Hepatocyte (in vitro differentiated cells): ENCODE measurements around the gene NCOR1. TPM values are rescaled to one million over a fixed set of nuclear protein-coding genes. Genes with fewer than 3 reads are reported as not detected.

Source experiments
- DNase-seq: peaks from one replicate; pipeline ENCODE4 v3.0.0-alpha.2; 2016; ENCODE audit warnings: low spot score
- H2AFZ ChIP-seq: fragments of 200-600 bp; sonication (generic); 2 replicates; pipeline ENCODE4 v1.6.0; 2016; ENCODE audit warnings: antibody characterized with exemption, mild to moderate bottlenecking
- H3K27ac ChIP-seq: fragments of 200-600 bp; sonication (generic); 2 replicates; pipeline ENCODE4 v1.5.1; 2016; ENCODE audit warnings: mild to moderate bottlenecking
- H3K27me3 ChIP-seq: fragments of 200-600 bp; sonication (generic); 2 replicates; pipeline ENCODE4 v1.6.1; 2016
- H3K36me3 ChIP-seq: fragments of 200-600 bp; sonication (generic); replicated peaks from 2 replicates; pipeline ENCODE4 v1.5.1; 2016; ENCODE audit warnings: low read depth; ENCODE audit not compliant: insufficient read depth
- H3K4me1 ChIP-seq: fragments of 200-600 bp; sonication (generic); 2 replicates; pipeline ENCODE4 v1.5.1; 2016; ENCODE audit warnings: mild to moderate bottlenecking, moderate library complexity; ENCODE audit not compliant: insufficient read depth
- H3K4me2 ChIP-seq: fragments of 200-600 bp; sonication (generic); 2 replicates; pipeline ENCODE4 v1.6.0; 2016
- H3K4me3 ChIP-seq: fragments of 200-600 bp; sonication (generic); 2 replicates; pipeline ENCODE4 v1.5.1; 2016; ENCODE audit warnings: mild to moderate bottlenecking
- H3K79me2 ChIP-seq: fragments of 200-600 bp; sonication (generic); 2 replicates; pipeline ENCODE4 v1.6.0; 2017; ENCODE audit warnings: mild to moderate bottlenecking
- H3K9me2 ChIP-seq: fragments of 200-600 bp; sonication (generic); replicated peaks from 2 replicates; pipeline ENCODE4 v1.6.0; 2017; ENCODE audit warnings: mild to moderate bottlenecking; ENCODE audit not compliant: insufficient read depth
- H3K9me3 ChIP-seq: fragments of 200-600 bp; sonication (generic); 2 replicates; pipeline ENCODE4 v1.5.1; 2016; ENCODE audit warnings: low read depth, mild to moderate bottlenecking
- H4K20me1 ChIP-seq: fragments of 200-600 bp; sonication (generic); 2 replicates; pipeline ENCODE4 v1.6.0; 2016; ENCODE audit warnings: mild to moderate bottlenecking; ENCODE audit not compliant: insufficient read depth, poor library complexity, severe bottlenecking
- CTCF ChIP-seq: fragments of 200-600 bp; sonication (generic); IDR thresholded peaks from 2 replicates; pipeline ENCODE4 v1.5.1; 2016; ENCODE audit warnings: antibody characterized with exemption, mild to moderate bottlenecking; ENCODE audit not compliant: poor library complexity
- EZH2 ChIP-seq: fragments of 200-600 bp; sonication (generic); IDR thresholded peaks from 2 replicates; pipeline ENCODE4 v1.6.1; 2016; ENCODE audit warnings: antibody characterized with exemption, mild to moderate bottlenecking, borderline replicate concordance
- EZH2phosphoT487 ChIP-seq: fragments of 200-600 bp; sonication (generic); IDR thresholded peaks from one replicate; pipeline ENCODE4 v1.6.1; 2018; ENCODE audit warnings: antibody characterized with exemption, mild to moderate bottlenecking, low read depth, moderate library complexity; ENCODE audit not compliant: unreplicated experiment, severe bottlenecking
- WGBS: methylation state at CpG from one replicate; pipeline ENCODE4 v1.1.6; 2016; ENCODE audit warnings: low lambda C conversion rate; ENCODE audit errors: missing lambda C conversion rate; 5-methylcytosine and 5-hydroxymethylcytosine counted together
- polyA plus RNA-seq: library from polyadenylated mRNA; unstranded; fragments of >200 nt; fragmentation: Nextera tagmentation; extraction: Ambion mirVana; gene quantifications from 2 replicates; pipeline ENCODE4 v1.2.1, GENCODE V29; 2016
- small RNA-seq: library from RNA; depleted of rRNA; stranded (forward); fragments of <200 nt; gene quantifications from one replicate; pipeline ENCODE3, GENCODE V24; 2014
- total RNA-seq: library from RNA; depleted of rRNA; stranded (reverse); fragments of >200 nt; gene quantifications from 2 replicates; pipeline ENCODE4 v1.2.3, GENCODE V29; 2014

Gene NCOR1
- total and polyA plus RNA-seq, 2 experiments from 2014 or later: 73.7 to 117 TPM

DNA sequence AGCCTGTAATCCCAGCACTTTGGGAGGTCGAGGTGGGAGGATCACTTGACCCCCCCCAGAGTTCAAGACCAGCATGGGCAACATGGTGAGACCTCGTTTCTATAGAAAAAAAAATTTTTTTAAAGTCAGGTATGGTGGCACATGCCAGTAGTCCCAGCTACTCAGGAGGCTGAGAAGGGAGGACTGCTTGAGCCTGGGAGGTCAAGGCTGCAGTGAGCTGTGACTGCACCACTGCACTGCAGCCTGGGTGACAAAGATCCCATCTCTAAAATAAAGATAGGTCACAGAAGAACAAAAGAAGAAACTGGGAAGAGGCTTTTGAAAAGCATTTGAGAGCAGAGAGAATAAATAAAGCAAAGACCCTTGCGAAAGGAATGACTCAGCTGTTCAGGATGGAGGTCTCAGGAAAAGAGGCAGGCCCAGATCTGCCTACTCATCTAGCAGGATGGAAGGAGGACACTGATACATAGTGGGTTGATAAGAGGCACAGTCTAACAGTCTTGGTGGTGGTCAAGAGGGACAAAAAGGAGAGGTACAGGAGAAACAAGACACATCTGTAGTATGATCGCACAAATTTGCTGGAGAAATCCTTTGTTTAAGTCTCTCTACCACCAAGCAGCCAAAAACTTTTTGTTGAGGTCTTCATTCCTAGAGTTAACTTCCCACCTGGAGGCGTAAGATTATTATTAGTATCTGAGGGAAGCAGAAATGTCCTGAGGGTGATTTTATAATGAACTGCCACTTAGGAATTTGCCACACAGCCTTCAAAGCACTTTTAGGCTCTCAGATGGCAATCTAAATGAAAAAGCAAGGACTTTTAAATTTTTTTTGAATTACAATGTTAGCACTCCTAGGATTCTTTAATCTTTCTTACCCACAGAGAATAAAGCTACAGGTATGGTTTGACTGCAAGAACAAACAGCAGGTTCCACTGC, 233.4 kb downstream of the NCOR1 start:
- DNase-seq: no peak
- no peaks in the 10 kb centered on the region for H4K20me1 ChIP-seq
- no peaks in the 10 kb centered on the region for H3K79me2 ChIP-seq
- H3K4me1 ChIP-seq: no peaks in the 10 kb centered on the region
- WGBS: 93% methylated on average over 5 of the region's 5 CpGs
- no peaks in the 10 kb centered on the region for H3K9me3 ChIP-seq
- no peaks in the 10 kb centered on the region for H3K27me3 ChIP-seq
- TF ChIP-seq CTCF (no peak), EZH2phosphoT487 (no peak), EZH2 (no peak)
- no peak overlapping the region for H3K4me3 ChIP-seq
- H3K27ac ChIP-seq: no peak overlapping the region
- H3K36me3 ChIP-seq: no peaks in the 10 kb centered on the region
- no peak overlapping the region for H2AFZ ChIP-seq
- no peak overlapping the region for H3K4me2 ChIP-seq
- H3K9me2 ChIP-seq: no peaks in the 10 kb centered on the region

DNA sequence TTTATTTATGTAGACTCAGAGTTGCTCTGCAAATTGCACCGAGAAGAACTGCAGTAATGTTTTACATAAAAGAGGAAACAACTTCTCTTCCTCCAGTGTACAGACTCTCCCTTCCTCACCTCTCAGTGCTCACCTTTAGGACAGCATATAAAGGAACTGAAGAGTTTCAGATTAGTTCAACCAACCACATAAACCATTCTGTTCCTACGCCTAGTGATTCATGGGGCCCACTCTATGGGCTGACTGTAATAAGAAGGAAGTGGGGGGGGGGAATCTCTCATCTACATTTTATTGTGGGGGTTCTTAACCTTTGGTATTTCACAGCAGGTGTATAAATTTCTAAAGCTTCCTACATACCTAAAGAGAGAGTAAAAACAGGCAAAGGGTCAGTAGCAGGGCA, 234.1 kb downstream of the NCOR1 start:
- TF ChIP-seq EZH2 (no peak), EZH2phosphoT487 (no peak), CTCF (no peak)
- no peaks in the 10 kb centered on the region for H3K36me3 ChIP-seq
- no peaks in the 10 kb centered on the region for H4K20me1 ChIP-seq
- no peaks in the 10 kb centered on the region for H3K27me3 ChIP-seq
- no peak overlapping the region for H2AFZ ChIP-seq
- no peak for DNase-seq
- H3K9me2 ChIP-seq: no peaks in the 10 kb centered on the region
- no peaks in the 10 kb centered on the region for H3K9me3 ChIP-seq
- H3K27ac ChIP-seq: no peak overlapping the region
- H3K4me1 ChIP-seq: no peaks in the 10 kb centered on the region
- H3K4me2 ChIP-seq: no peak overlapping the region
- H3K79me2 ChIP-seq: no peaks in the 10 kb centered on the region
- H3K4me3 ChIP-seq: no peak overlapping the region
- WGBS: 48% methylated on average over 2 of the region's 2 CpGs

Small RNA genes lying within 50 kb of the gene (small RNA-seq; reads per million reads assigned to genes)
- not detected for gene RNU6-314P
- not detected for gene RNU6-862P

Other genes starting within 250 kb of the NCOR1 start
- 22.2 and 27.0 TPM in 2 replicates for gene ZSWIM7, start 215.8 kb downstream of the NCOR1 start, total RNA-seq
- gene ZSWIM7, start 215.8 kb downstream of the NCOR1 start, polyA plus RNA-seq: 41.8 and 46.8 TPM in 2 replicates
- 31.8 and 42.5 TPM in 2 replicates for gene TTC19, start 215.7 kb downstream of the NCOR1 start, total RNA-seq
- gene TTC19, start 215.7 kb downstream of the NCOR1 start, polyA plus RNA-seq: 39.0 and 46.5 TPM in 2 replicates
- 31.4 and 35.9 TPM in 2 replicates for gene PIGL, start 1.7 kb upstream of the NCOR1 start, total RNA-seq
- 21.2 and 26.0 TPM in 2 replicates for gene PIGL, start 1.7 kb upstream of the NCOR1 start, polyA plus RNA-seq
- 40.4 and 46.2 TPM in 2 replicates for gene CENPV, start 137.9 kb upstream of the NCOR1 start, total RNA-seq
- 51.0 and 52.4 TPM in 2 replicates for gene CENPV, start 137.9 kb upstream of the NCOR1 start, polyA plus RNA-seq
- gene UBB, start 165.6 kb upstream of the NCOR1 start, total RNA-seq: 1,250 and 1,335 TPM in 2 replicates
- gene UBB, start 165.6 kb upstream of the NCOR1 start, polyA plus RNA-seq: 2,041 and 2,117 TPM in 2 replicates
- gene TRPV2, start 200.0 kb upstream of the NCOR1 start, total RNA-seq: 1.8 and 7.7 TPM in 2 replicates
- gene TRPV2, start 200.0 kb upstream of the NCOR1 start, polyA plus RNA-seq: 10.1 and 15.2 TPM in 2 replicates